Aorta (tissue), 5 donors: ENCODE measurements around the gene DAW1. TPM values are rescaled to one million over a fixed set of nuclear protein-coding genes. Genes with fewer than 3 reads are reported as not detected.

Experiments
- ATAC-seq: fragments of 200-7000 bp; cut with Tn5 transposase; one replicate; pipeline ENCODE4 v1.9.1; 2022; ENCODE audit warnings: moderate library complexity; ENCODE audit not compliant: low FRiP score
- DNase-seq, 2 donors: peaks; one replicate each; pipeline ENCODE4 v3.0.0-alpha.2; 2020
- H3K27ac ChIP-seq, 2 donors: one replicate each; pipeline ENCODE4 v1.5.1; 2013; ENCODE audit warnings: low read length in 2 of 2, mild to moderate bottlenecking in 2 of 2, moderate library complexity in 2 of 2, control low read depth in 1 of 2, inconsistent platforms in 1 of 2, low read depth in 1 of 2
- H3K27me3 ChIP-seq, 2 donors: one replicate each; pipeline ENCODE4 v1.6.1; 2013; ENCODE audit warnings: control low read depth in 1 of 2, low read length in 1 of 2, mild to moderate bottlenecking in 1 of 2, moderate library complexity in 1 of 2; ENCODE audit not compliant: insufficient read depth in 2 of 2, control insufficient read depth in 1 of 2
- H3K36me3 ChIP-seq, 2 donors: one replicate each; pipeline ENCODE4 v1.6.1; 2013; ENCODE audit warnings: control low read depth in 1 of 2, low read length in 1 of 2, mild to moderate bottlenecking in 1 of 2; ENCODE audit not compliant: insufficient read depth in 2 of 2, control insufficient read depth in 1 of 2
- H3K4me1 ChIP-seq, 2 donors: one replicate each; pipeline ENCODE4 v1.6.1; 2013; ENCODE audit warnings: low read length in 2 of 2, control low read depth in 1 of 2, mild to moderate bottlenecking in 1 of 2, moderate library complexity in 1 of 2; ENCODE audit not compliant: insufficient read depth in 2 of 2, control insufficient read depth in 1 of 2
- H3K4me3 ChIP-seq, 2 donors: one replicate each; pipeline ENCODE4 v1.5.1; 2013; ENCODE audit warnings: low read length in 2 of 2, control low read depth in 1 of 2, mild to moderate bottlenecking in 1 of 2
- H3K9me3 ChIP-seq: one replicate; pipeline ENCODE4 v1.6.1; 2013; ENCODE audit warnings: mild to moderate bottlenecking, low read length; ENCODE audit not compliant: control insufficient read depth
- WGBS, 2 donors: extraction: QIAGEN DNeasy Blood & Tissue Kit; methylation state at CpG; one replicate each; pipeline ENCODE4 v1.1.7; 2013; 5-methylcytosine and 5-hydroxymethylcytosine counted together
- intact Hi-C, 2 donors: fragments of 100-400 bp; cut with DNase I; formaldehyde crosslinking; loops; one replicate each; pipeline versions ENCODE4 v1.14.2 to v1.15.0; 2022
- polyA plus RNA-seq, 2 donors: library from polyadenylated mRNA; stranded (reverse); fragments of 200-250 nt; gene quantifications; one replicate each; pipeline ENCODE4 v1.2.3, GENCODE V29; 2013
- total RNA-seq, 2 donors: library from RNA; stranded (reverse); fragmentation: NEBNext Ultra II Directional; extraction: Animal tissue kit (Norgen Biotek cat#: 25700); gene quantifications; one replicate each; pipeline ENCODE4 v1.2.1, GENCODE V29; 2021
- donor health status: healthy with polysubstance abuse.
- donor health status: Bipolar disorder and iron deficiency.
- donor health status: DM: no; HTN: no; CAD: no.
- donor health status: DM: no; HTN: no; CAD: no.
- donor health status: DM: yes; HTN: yes; CAD: no.

DAW1 gene
- total and polyA plus RNA-seq, 4 donors, result 0.41 to 0.88 TPM; not detected in 2

- Histone ChIP-seq H3K36me3 (no peaks in the 10 kb centered on the region), H3K27me3 (no peaks in the 10 kb centered on the region), H3K27ac (no peak overlapping the region), H3K9me3 (no peaks in the 10 kb centered on the region), H3K4me3 (no peak overlapping the region), H3K4me1 (peaks cover 0 to 4% of the 10 kb centered on the region in 2 donors)
- ATAC-seq (no peak), DNase-seq (no peak)
- WGBS, 2 donors, result 74 to 84% methylated on average over 3 of the region's 3 CpGs
- intact Hi-C loops, result no loop called here
Measured at GRCh38 chr2:227855440-227855839, 16.0 kb upstream of the DAW1 start.

GRCh38 chr2:227856697-227857096 is 14.7 kb upstream of the DAW1 start:
- no peak overlapping the region for H3K27ac ChIP-seq
- DNase-seq (no peak), ATAC-seq (no peak)
- WGBS, 2 donors, result 94 to 95% methylated on average over 2 of the region's 2 CpGs
- no peak overlapping the region for H3K4me3 ChIP-seq
- H3K36me3 ChIP-seq, result no peaks in the 10 kb centered on the region
- H3K27me3 ChIP-seq, result no peaks in the 10 kb centered on the region
- peaks cover 0 to 4% of the 10 kb centered on the region in 2 donors for H3K4me1 ChIP-seq
- intact Hi-C loops, result no loop called here
- H3K9me3 ChIP-seq, result no peaks in the 10 kb centered on the region

- Histone ChIP-seq H3K36me3 (no peaks in the 10 kb centered on the region), H3K4me3 (no peak overlapping the region), H3K27ac (peak overlapping the region; percentile 73 to 93), H3K4me1 (peaks cover 2 to 7% of the 10 kb centered on the region in 2 donors), H3K9me3 (no peaks in the 10 kb centered on the region), H3K27me3 (no peaks in the 10 kb centered on the region)
- ATAC-seq, result no peak
- intact Hi-C loops, result loop anchor here (5.0 kb wide), 2 partner anchors 38 to 43 kb away; no protein-coding TSS in a partner anchor
- WGBS, 2 donors, result 9 to 11% methylated on average over 6 of the region's 6 CpGs
- DNase-seq, result peak in 1 of 2 donors; percentile 79
Measured at GRCh38 chr2:227860221-227860641, 11.2 kb upstream of the DAW1 start.

GRCh38 chr2:227861011-227861410 is 10.4 kb upstream of the DAW1 start:
- Histone ChIP-seq H3K9me3 (no peaks in the 10 kb centered on the region), H3K4me1 (peaks cover 2 to 7% of the 10 kb centered on the region in 2 donors), H3K27ac (peak overlapping the region; percentile 93 to 97), H3K27me3 (no peaks in the 10 kb centered on the region), H3K36me3 (no peaks in the 10 kb centered on the region), H3K4me3 (no peak overlapping the region)
- DNase-seq (no peak), ATAC-seq (no peak)
- 1 to 3% methylated on average over 2 of the region's 2 CpGs for WGBS, 2 donors
- intact Hi-C loops, result loop anchor here (5.0 kb wide), 2 partner anchors 39 to 44 kb away; no protein-coding TSS in a partner anchor

- intact Hi-C loops, result loop anchor here (5.0 kb wide), 2 partner anchors 40 to 45 kb away; no protein-coding TSS in a partner anchor
- peaks cover 2 to 7% of the 10 kb centered on the region in 2 donors for H3K4me1 ChIP-seq
- WGBS, 2 donors, result 64 to 72% methylated on average over 8 of the region's 8 CpGs
- no peaks in the 10 kb centered on the region for H3K9me3 ChIP-seq
- no peak overlapping the region for H3K27ac ChIP-seq
- no peak overlapping the region for H3K4me3 ChIP-seq
- DNase-seq (no peak), ATAC-seq (no peak)
- no peaks in the 10 kb centered on the region for H3K36me3 ChIP-seq
- no peaks in the 10 kb centered on the region for H3K27me3 ChIP-seq
Measured at GRCh38 chr2:227862227-227862740, 9.1 kb upstream of the DAW1 start.

- Histone ChIP-seq H3K27ac (peak overlapping the region in 1 of 2 donors; percentile 50), H3K9me3 (no peaks in the 10 kb centered on the region), H3K36me3 (no peaks in the 10 kb centered on the region), H3K4me1 (peaks cover 2 to 7% of the 10 kb centered on the region in 2 donors), H3K27me3 (no peaks in the 10 kb centered on the region), H3K4me3 (no peak overlapping the region)
- peak in 1 of 2 donors; percentile 78 for DNase-seq
- ATAC-seq, result peak; percentile 24
- intact Hi-C loops, result loop anchor here (5.0 kb wide), 2 partner anchors 41 to 46 kb away; no protein-coding TSS in a partner anchor
- WGBS, 2 donors, result 48 to 50% methylated on average over 7 of the region's 7 CpGs
Measured at GRCh38 chr2:227862741-227863588, 8.5 kb upstream of the DAW1 start.

- Histone ChIP-seq H3K27me3 (no peaks in the 10 kb centered on the region), H3K27ac (peak overlapping the region in 1 of 2 donors; percentile 50), H3K9me3 (no peaks in the 10 kb centered on the region), H3K4me1 (peaks cover 2 to 7% of the 10 kb centered on the region in 2 donors), H3K36me3 (no peaks in the 10 kb centered on the region), H3K4me3 (no peak overlapping the region)
- peak; percentile 65 for ATAC-seq
- 38 to 49% methylated on average over 9 of the region's 9 CpGs for WGBS, 2 donors
- DNase-seq, result no peak
- intact Hi-C loops, result loop anchor here (5.0 kb wide), 2 partner anchors 42 to 47 kb away; no protein-coding TSS in a partner anchor
Measured at GRCh38 chr2:227864161-227864756, 7.2 kb upstream of the DAW1 start.

GRCh38 chr2:227865291-227865690 is 6.1 kb upstream of the DAW1 start:
- Histone ChIP-seq H3K27me3 (no peaks in the 10 kb centered on the region), H3K4me1 (peaks cover 0 to 7% of the 10 kb centered on the region in 2 donors), H3K9me3 (no peaks in the 10 kb centered on the region), H3K4me3 (no peak overlapping the region), H3K27ac (no peak overlapping the region), H3K36me3 (no peaks in the 10 kb centered on the region)
- DNase-seq (no peak), ATAC-seq (no peak)
- intact Hi-C loops, result no loop called here
- 82 to 88% methylated on average over 4 of the region's 4 CpGs for WGBS, 2 donors
